Gastroesophageal sphincter (tissue), 4 donors: ENCODE measurements around the gene SLC2A13. TPM values are rescaled to one million over a fixed set of nuclear protein-coding genes. Genes with fewer than 3 reads are reported as not detected.

ENCODE experiments used
- ATAC-seq: fragments of 150-250 bp; one replicate; pipeline ENCODE4 v1.9.1; 2016; ENCODE audit warnings: mild to moderate bottlenecking, moderate library complexity
- H3K27ac ChIP-seq, 4 donors: fragments of 200-600 bp; sonication (generic) in 3 of 4; 1 replicate in 3 of 4; 2 replicates in 1 of 4; pipeline ENCODE4 v1.5.1; 2016 to 2019
- H3K27me3 ChIP-seq: fragments of 200-600 bp; sonication (generic); one replicate; pipeline ENCODE4 v1.5.1; 2019
- H3K36me3 ChIP-seq, 2 donors: fragments of 200-600 bp; sonication (generic); one replicate each; pipeline ENCODE4 v1.5.1; 2019; ENCODE audit warnings: control low read depth in 1 of 2
- H3K4me1 ChIP-seq, 3 donors: fragments of 200-600 bp; sonication (generic); 1 replicate in 2 of 3; 2 replicates in 1 of 3; pipeline ENCODE4 v1.5.1; 2016 to 2019; ENCODE audit warnings: control low read depth in 2 of 3
- H3K4me3 ChIP-seq, 2 donors: fragments of 200-600 bp; sonication (generic); one replicate each; pipeline ENCODE4 v1.5.1; 2019; ENCODE audit warnings: mild to moderate bottlenecking in 1 of 2, moderate library complexity in 1 of 2
- H3K9me3 ChIP-seq, 3 donors: fragments of 200-600 bp; sonication (generic); one replicate each; pipeline ENCODE4 v1.5.1; 2017 to 2019; ENCODE audit warnings: control low read depth in 2 of 3
- CTCF ChIP-seq, 4 experiments: fragments of 200-600 bp in 2 of 4; fragments of 450-650 bp in 2 of 4; sonication (generic) in 1 of 4; IDR thresholded peaks; one replicate each; pipeline ENCODE4 v1.5.1; 2017 to 2019; ENCODE audit warnings: antibody characterized with exemption in 4 of 4, mild to moderate bottlenecking in 2 of 4, moderate library complexity in 2 of 4
- EP300 ChIP-seq: sonication (generic); formaldehyde crosslinking; IDR thresholded peaks from one replicate; pipeline ENCODE4 v1.6.1; 2017; ENCODE audit warnings: antibody characterized with exemption, mild to moderate bottlenecking
- POLR2A ChIP-seq, 2 donors: fragments of 450-650 bp; IDR thresholded peaks; one replicate each; pipeline ENCODE4 v1.6.1; 2017; ENCODE audit warnings: antibody characterized with exemption in 2 of 2, mild to moderate bottlenecking in 2 of 2, moderate library complexity in 1 of 2
- POLR2AphosphoS5 ChIP-seq: sonication (generic); formaldehyde crosslinking; IDR thresholded peaks from one replicate; pipeline ENCODE4 v1.6.1; 2017; ENCODE audit warnings: antibody characterized with exemption
- WGBS, 2 donors: methylation state at CpG; one replicate each; pipeline ENCODE4 v1.1.5; 2018; ENCODE audit warnings: low coverage in 1 of 2; 5-methylcytosine and 5-hydroxymethylcytosine counted together
- total RNA-seq, 4 donors: library from RNA; depleted of rRNA; stranded (reverse); fragments of >200 nt; gene quantifications; one replicate each; pipeline ENCODE4 v1.1.0, GENCODE V29; 2016

SLC2A13 gene
- total RNA-seq, 4 donors from 2014 or later = 20.4 to 38.3 (median 22.3) TPM

DNA sequence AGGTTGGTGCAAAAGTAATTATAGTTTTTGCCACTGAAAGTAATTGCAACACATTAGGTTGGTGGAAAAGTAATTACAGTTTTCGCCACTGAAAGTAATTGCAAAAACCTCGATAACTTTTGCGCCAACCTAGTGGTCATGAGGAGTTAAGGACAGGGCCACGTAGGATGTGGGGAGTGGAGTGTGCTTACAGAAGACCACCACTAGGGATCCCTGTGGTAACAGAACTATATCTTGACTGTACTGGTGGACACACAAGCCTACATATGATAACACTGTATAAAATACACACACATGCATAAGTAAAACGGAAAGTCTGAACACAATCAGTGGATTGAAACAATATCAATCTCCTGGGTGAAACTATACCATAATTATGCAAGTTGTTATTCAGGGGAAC lies 298.8 kb downstream of the SLC2A13 start:
- H3K36me3 ChIP-seq = no peaks in the 10 kb centered on the region
- WGBS, 2 donors = 88 to 94% methylated on average over 4 to 5 of the region's 5 CpGs
- no peak overlapping the region for H3K4me3 ChIP-seq
- H3K27me3 ChIP-seq = no peaks in the 10 kb centered on the region
- no peaks in the 10 kb centered on the region for H3K4me1 ChIP-seq
- ATAC-seq = no peak
- TF ChIP-seq POLR2AphosphoS5 = no peak
- TF ChIP-seq CTCF (IDR thresholded peaks at IDR 0.05) = no peak
- no peak for TF ChIP-seq EP300
- no peak for TF ChIP-seq POLR2A (IDR thresholded peaks at IDR 0.05)
- peaks cover 0 to 2% (median 0%) of the 10 kb centered on the region in 3 donors for H3K9me3 ChIP-seq
- H3K27ac ChIP-seq = no peak overlapping the region

- TF ChIP-seq CTCF (IDR thresholded peaks at IDR 0.05) (no peak), EP300 (no peak), POLR2AphosphoS5 (no peak), POLR2A (IDR thresholded peaks at IDR 0.05) (no peak)
- no peak overlapping the region for H3K4me3 ChIP-seq
- no peaks in the 10 kb centered on the region for H3K9me3 ChIP-seq
- 80 to 86% methylated on average over 1 to 2 of the region's 2 CpGs for WGBS, 2 donors
- H3K4me1 ChIP-seq = no peaks in the 10 kb centered on the region
- H3K36me3 ChIP-seq = no peaks in the 10 kb centered on the region
- no peak overlapping the region for H3K27ac ChIP-seq
- no peak for ATAC-seq
- no peaks in the 10 kb centered on the region for H3K27me3 ChIP-seq
Observed at GRCh38 chr12:39805651-39806050, 300.2 kb downstream of the SLC2A13 start.

GRCh38 chr12:39804898-39805297 lies 301.0 kb downstream of the SLC2A13 start:
- no peak for ATAC-seq
- H3K27ac ChIP-seq = no peak overlapping the region

DNA sequence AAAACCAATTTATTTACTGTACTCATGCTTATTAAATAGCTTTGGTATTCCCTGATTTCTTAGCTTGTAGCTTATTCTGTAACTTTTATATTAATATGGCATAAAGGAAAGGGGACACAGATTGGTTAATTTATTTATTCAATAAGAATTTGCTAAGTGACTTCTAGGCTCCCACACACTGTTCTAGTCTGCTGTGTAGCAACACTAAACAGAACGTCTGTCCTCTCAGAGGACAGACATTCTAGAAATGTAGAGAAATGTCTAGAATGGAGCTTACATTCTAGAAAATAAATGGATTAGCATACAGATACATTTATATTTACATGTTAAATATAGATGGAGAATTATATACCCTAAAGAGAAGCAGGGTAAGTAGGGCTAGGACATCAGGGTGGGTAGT lies 301.4 kb downstream of the SLC2A13 start:
- TF ChIP-seq CTCF (IDR thresholded peaks at IDR 0.05) (no peak), EP300 (no peak), POLR2A (IDR thresholded peaks at IDR 0.05) (no peak), POLR2AphosphoS5 (no peak)
- no peak overlapping the region for H3K27ac ChIP-seq
- H3K36me3 ChIP-seq = no peaks in the 10 kb centered on the region
- H3K27me3 ChIP-seq = no peaks in the 10 kb centered on the region
- no peaks in the 10 kb centered on the region for H3K9me3 ChIP-seq
- ATAC-seq = no peak
- no peak overlapping the region for H3K4me3 ChIP-seq
- WGBS, 2 donors = 54 to 89% methylated on average over 1 of the region's 1 CpG
- no peaks in the 10 kb centered on the region for H3K4me1 ChIP-seq

More at GRCh38 chr12:39804898-39805297, 301.0 kb downstream of the SLC2A13 start:
- no peaks in the 10 kb centered on the region for H3K9me3 ChIP-seq
- no peaks in the 10 kb centered on the region for H3K27me3 ChIP-seq
- H3K36me3 ChIP-seq = no peaks in the 10 kb centered on the region
- no peak overlapping the region for H3K4me3 ChIP-seq
- WGBS, 2 donors = 61 to 75% methylated on average over 3 to 4 of the region's 4 CpGs
- no peak for TF ChIP-seq EP300
- no peak for TF ChIP-seq POLR2AphosphoS5
- TF ChIP-seq CTCF (IDR thresholded peaks at IDR 0.05) = no peak
- no peak for TF ChIP-seq POLR2A (IDR thresholded peaks at IDR 0.05)
- H3K4me1 ChIP-seq = no peaks in the 10 kb centered on the region

GRCh38 chr12:39803151-39803550 lies 302.7 kb downstream of the SLC2A13 start:
- no peak overlapping the region for H3K27ac ChIP-seq
- H3K36me3 ChIP-seq = no peaks in the 10 kb centered on the region
- no peaks in the 10 kb centered on the region for H3K9me3 ChIP-seq
- no peaks in the 10 kb centered on the region for H3K4me1 ChIP-seq
- H3K4me3 ChIP-seq = no peak overlapping the region
- WGBS, 2 donors = 62 to 88% methylated on average over 2 of the region's 2 CpGs
- no peak for ATAC-seq
- TF ChIP-seq POLR2AphosphoS5 = no peak
- no peak for TF ChIP-seq EP300
- TF ChIP-seq CTCF (IDR thresholded peaks at IDR 0.05) = no peak
- TF ChIP-seq POLR2A (IDR thresholded peaks at IDR 0.05) = no peak
- H3K27me3 ChIP-seq = no peaks in the 10 kb centered on the region
